ENCODE data around the gene FKBP1B.

Gene FKBP1B

GRCh38 chr2:24084386-24085199 lies 35.1 kb downstream of the FKBP1B start, which contains the start of gene TP53I3 (continued):
- TF ChIP-seq HIC1 (tag by site-specific recombination; IDR thresholded peaks at IDR 0.05): peak; percentile 95
- TF ChIP-seq KLF9 (tag by site-specific recombination; IDR thresholded peaks at IDR 0.05; ENCODE audit: low read depth): no peak; the same call in 1 of the 2 replicates
- no peak for TF ChIP-seq ZNF248 (tag by site-specific recombination; IDR thresholded peaks at IDR 0.05)
- peak; percentile 28; the same call in 1 of the 2 replicates for TF ChIP-seq ZNF629 (tag by site-specific recombination; IDR thresholded peaks at IDR 0.05)
- TF ChIP-seq OSR2 (tag by site-specific recombination; IDR thresholded peaks at IDR 0.05): no peak
- peak; percentile 81 for TF ChIP-seq PRDM1 (tag by site-specific recombination; IDR thresholded peaks at IDR 0.05)
- no peak for TF ChIP-seq ZNF416 (tag by site-specific recombination; IDR thresholded peaks at IDR 0.05)
- no peak for TF ChIP-seq ZNF18 (tag by site-specific recombination; IDR thresholded peaks at IDR 0.05)
- peak; percentile 47; the same call in 1 of the 2 replicates for TF ChIP-seq ZNF660 (tag by site-specific recombination; IDR thresholded peaks at IDR 0.05)
- TF ChIP-seq ZSCAN4 (tag by site-specific recombination; IDR thresholded peaks at IDR 0.05): 0 out of 2 replicates have a peak, but pooled peaks have one; percentile 36
- peak; percentile 67 for TF ChIP-seq SP2 (tag by site-specific recombination; IDR thresholded peaks at IDR 0.05)
- no peak for TF ChIP-seq ZSCAN18 (tag by site-specific recombination; IDR thresholded peaks at IDR 0.05)
- no peak for TF ChIP-seq ZNF777 (tag by site-specific recombination; IDR thresholded peaks at IDR 0.05; ENCODE audit: borderline replicate concordance)
- TF ChIP-seq ZNF138 (tag by site-specific recombination; IDR thresholded peaks at IDR 0.05; ENCODE audit: borderline replicate concordance): no peak
- TF ChIP-seq ZNF548 (tag by site-specific recombination; IDR thresholded peaks at IDR 0.05): no peak
- TF ChIP-seq ZBTB8A (tag by site-specific recombination; IDR thresholded peaks at IDR 0.05): peak; percentile 87
- TF ChIP-seq ZNF677 (tag by site-specific recombination; IDR thresholded peaks at IDR 0.05): no peak
- TF ChIP-seq, protein P1, sequence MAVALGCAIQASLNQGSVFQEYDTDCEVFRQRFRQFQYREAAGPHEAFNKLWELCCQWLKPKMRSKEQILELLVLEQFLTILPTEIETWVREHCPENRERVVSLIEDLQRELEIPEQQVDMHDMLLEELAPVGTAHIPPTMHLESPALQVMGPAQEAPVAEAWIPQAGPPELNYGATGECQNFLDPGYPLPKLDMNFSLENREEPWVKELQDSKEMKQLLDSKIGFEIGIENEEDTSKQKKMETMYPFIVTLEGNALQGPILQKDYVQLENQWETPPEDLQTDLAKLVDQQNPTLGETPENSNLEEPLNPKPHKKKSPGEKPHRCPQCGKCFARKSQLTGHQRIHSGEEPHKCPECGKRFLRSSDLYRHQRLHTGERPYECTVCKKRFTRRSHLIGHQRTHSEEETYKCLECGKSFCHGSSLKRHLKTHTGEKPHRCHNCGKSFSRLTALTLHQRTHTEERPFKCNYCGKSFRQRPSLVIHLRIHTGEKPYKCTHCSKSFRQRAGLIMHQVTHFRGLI (tag by site-specific recombination; IDR thresholded peaks at IDR 0.05): no peak
- no peak for TF ChIP-seq ZNF48 (tag by site-specific recombination; IDR thresholded peaks at IDR 0.05)
- 0 out of 2 replicates have a peak, but pooled peaks have one; percentile 28 for TF ChIP-seq ZBTB10 (tag by site-specific recombination; IDR thresholded peaks at IDR 0.05)
- TF ChIP-seq ZFHX2 (tag by site-specific recombination; conservative IDR thresholded peaks at IDR 0.05): peak; percentile 49
- peak; percentile 73 for TF ChIP-seq KLF17 (tag by site-specific recombination; IDR thresholded peaks at IDR 0.05)
- TF ChIP-seq ZNF341 (tag by site-specific recombination; IDR thresholded peaks at IDR 0.05; ENCODE audit: low read depth): peak; percentile 51; the same call in 1 of the 2 replicates
- TF ChIP-seq ZNF121 (tag by site-specific recombination; IDR thresholded peaks at IDR 0.05): peak; percentile 91; the same call in 1 of the 2 replicates
- no peak for TF ChIP-seq ZNF791 (tag by site-specific recombination; IDR thresholded peaks at IDR 0.05)
- TF ChIP-seq ZNF76 (tag by site-specific recombination; IDR thresholded peaks at IDR 0.05; ENCODE audit: borderline replicate concordance, low read depth): peak; percentile 63; the same call in 1 of the 2 replicates
- no peak for TF ChIP-seq ZNF621 (tag by site-specific recombination; IDR thresholded peaks at IDR 0.05)
- no peak for TF ChIP-seq ZNF350 (tag by site-specific recombination; IDR thresholded peaks at IDR 0.05)

All from HEK293 (cell line).